GM19468 (cell line): ENCODE data around the gene COQ3.

Experiments
- ATAC-seq: cut with Tn5 transposase; IDR thresholded peaks from one replicate; pipeline ENCODE4 v1.9.1; 2021; ENCODE audit warnings: mild to moderate bottlenecking, moderate library complexity, moderate number of reproducible peaks; ENCODE audit not compliant: unreplicated experiment; ENCODE audit errors: extremely low read depth

Gene COQ3

DNA sequence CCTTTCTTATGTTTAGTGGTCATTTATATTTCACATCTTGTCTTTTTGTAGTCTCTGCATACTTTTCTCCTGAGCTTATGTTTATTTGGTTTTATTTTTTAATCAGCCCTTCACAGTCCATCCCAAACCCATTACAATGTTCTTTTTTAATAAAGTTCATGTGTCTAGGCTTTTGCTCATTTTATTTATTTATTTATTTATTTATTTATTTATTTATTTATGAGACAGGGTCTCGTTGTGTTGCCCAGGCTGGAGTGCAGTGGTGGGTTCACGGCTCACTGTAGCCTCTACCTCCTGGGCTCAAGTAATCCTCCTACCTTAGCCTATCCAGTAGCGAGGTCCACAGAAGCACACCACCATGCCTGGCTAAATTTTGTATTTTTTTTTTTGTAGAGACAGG lies 3.1 kb downstream of the COQ3 start:
- no peak for ATAC-seq

DNA sequence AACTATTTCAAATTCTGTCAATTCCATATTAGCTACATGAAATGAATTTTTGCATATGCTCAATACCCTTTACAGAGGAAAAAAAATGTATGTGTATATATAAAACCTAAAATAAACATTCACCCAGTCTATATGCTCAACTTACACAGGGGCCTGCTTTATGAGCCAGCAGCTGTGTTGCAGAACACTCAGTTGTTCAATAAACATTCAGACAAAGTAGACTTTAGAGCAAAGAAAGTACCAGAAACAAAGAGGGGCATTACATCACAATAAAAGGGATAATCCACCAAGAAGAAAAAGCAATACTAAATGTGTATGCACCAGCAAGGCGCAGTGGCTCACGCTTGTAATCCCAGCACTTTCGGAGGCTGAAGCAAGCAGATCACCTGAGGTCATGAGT lies 9.5 kb downstream of the COQ3 start:
- ATAC-seq = no peak

DNA sequence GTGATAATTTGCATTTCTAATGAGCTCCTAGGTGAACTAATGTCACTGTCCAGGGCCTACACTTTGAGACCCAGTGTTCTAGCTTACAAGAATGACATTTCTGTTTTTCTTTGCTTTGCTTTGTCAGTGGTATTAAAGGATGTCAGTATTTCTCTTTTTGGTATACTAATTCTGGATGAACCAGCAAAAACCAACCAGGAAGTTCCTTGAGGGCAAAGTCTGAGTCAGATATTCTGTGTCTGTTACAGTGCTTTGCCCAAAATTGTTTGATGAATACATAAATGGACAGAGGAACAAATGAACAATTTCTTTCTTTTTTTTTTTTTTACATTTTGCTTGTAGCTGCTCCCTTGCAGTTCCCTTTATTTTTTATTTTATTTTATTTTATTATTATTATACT lies 15.4 kb downstream of the COQ3 start:
- no peak for ATAC-seq

DNA sequence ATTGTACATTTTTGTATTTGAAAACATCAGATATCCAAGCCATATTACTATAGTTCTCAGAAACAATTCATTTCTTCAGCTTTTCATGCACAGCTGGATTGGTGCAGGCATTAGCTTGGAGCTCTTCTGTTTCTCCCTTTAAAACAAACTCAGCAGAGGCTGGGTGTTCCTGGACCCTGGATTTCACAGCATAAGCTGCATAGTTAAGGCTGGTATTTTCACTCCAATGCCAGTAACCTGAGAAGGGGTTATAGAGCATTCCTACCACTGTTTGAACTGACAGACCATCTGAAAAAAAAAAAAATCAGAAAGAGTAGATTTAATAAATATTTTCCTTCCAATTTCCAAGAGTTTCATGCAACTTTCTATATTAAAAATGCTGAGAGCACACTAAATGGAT lies 24.5 kb downstream of the COQ3 start:
- no peak for ATAC-seq

DNA sequence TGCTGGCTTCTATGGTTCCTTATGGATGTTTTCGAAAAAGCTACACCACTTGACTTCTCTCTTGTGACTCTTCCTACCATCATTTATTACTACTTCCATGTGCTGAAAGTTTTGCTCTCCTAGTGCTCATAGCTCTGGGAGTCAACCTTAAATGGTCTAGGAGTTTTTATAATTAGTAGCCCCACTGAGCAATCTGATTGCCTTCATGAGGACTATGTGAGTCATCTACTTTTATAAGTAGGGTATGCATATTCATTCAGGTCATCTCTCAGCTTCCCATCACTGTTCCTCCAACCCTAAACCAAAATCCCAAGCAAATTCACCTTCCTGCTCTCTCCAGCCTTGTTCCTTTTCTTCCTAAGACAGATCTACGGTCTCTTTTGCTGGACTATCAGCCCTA lies 27.1 kb downstream of the COQ3 start:
- ATAC-seq = no peak

DNA sequence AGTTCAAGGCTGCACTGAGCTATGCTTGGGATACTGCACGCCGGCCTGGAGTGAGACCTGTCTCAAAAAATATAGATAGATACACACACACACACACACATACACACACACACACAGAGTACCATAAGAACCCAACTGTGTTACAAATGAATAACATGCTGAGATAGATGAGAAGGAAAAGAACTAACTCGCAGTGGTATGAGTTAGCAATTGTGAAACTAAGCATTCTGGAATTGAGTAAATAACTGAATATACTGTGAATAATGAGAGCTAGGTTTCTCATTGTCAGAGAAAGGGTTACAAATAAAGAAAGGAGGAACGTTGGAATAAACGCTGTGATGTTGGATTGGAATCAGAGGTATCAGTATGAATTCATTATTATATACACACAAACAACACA lies 30.0 kb downstream of the COQ3 start:
- ATAC-seq = no peak

DNA sequence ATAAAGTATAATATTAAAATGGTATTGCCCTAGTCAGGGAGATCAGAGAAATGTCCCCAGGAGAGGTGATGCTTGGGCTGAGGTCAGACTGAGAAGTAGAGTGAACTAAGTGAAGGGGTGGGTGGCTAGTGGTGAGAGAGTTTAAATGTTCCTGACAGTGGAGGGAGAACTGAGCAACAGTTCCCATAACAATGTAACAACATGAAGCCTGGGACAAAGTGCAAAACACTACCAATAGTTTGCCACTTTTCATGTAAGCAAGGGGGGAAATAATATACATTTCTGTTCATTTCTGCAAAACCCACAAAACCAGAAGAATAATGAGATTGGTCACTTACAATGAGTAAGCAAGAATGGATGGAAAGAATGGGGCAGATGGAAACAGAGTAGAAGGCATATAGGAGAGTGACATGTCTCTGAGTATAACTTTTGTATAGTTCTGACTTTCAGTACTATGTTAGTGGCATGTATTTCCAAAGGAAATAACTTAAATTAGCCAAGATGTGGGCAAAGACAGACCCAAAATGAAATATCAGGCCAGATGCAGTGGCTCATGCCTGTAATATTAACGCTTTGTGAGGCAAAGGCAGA lies 31.2 kb downstream of the COQ3 start:
- ATAC-seq = no peak

DNA sequence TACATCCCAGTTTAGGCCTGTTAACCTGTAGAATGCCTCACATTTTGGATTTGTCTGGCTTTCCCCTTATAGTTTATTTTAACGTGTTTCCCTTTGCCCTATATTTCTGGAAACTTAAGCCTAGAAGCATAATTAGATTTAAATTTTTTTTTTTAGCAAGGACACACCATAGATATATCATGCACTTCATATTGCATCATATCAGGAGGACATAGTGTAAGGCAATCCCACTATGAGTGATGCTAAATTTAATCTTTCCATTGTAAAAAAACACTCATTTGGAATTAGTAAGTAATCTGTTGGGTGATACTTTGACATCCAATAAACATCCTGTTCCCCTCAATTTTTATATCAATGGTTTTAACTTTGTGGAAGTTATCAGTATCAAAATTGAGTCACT lies 34.2 kb downstream of the COQ3 start:
- no peak for ATAC-seq

DNA sequence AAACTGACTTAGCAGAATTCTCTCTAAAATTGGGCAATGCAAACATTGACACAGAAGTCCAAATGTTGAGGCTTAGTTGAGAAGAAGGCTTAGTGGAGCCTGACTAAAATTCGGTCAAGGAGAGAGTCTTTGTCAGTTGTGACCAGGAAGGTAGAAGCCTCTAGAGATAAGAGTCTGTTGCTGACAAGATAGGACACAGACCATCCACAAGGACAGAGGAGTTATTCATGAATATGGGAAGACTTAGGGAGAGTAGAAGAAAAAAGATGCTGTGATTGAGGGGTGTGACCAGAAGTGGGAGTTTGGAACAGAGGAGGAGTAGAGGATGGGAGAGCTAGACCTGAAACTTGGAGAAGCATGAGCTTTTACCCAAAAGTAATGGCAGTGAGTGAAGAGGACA lies 37.4 kb downstream of the COQ3 start:
- ATAC-seq = no peak

DNA sequence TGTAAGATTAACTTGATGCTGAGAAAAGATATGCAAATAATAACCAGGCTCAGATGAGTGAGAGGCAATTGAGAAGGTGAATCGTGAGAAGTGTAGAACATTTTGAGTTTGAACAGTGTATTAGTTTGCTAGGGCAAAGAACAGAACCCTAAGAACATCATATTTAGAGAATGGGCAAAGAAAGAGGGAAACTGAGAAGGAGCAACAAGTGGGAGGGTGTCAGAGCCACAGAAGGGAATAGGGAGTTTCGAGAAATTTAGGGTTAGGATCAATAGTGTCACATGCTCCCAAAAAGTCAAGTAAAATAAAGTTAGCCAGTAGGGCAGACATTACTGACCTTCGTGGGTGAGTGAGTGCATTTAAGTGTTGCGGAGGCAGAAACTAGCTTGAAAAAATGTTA lies 39.0 kb downstream of the COQ3 start:
- ATAC-seq = no peak

DNA sequence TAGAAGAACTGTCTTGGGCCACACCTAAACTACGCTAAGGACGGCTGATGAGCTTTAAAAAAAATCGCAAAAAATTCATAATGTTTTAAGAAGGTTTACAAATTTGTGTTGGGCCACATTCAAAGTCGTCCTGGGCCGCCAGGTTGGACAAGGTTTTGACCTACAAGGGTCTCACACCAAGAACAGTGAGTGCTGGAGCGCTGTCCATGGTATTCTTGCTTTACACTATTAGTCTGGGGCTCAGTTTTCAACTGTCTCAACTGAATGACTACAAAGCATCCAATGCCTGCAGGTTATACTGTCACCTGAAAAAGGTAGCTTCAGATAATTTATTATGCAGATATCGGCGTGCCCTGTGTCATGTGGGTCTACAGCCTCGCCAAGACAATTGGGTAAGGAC lies 40.9 kb downstream of the COQ3 start:
- ATAC-seq = no peak

DNA sequence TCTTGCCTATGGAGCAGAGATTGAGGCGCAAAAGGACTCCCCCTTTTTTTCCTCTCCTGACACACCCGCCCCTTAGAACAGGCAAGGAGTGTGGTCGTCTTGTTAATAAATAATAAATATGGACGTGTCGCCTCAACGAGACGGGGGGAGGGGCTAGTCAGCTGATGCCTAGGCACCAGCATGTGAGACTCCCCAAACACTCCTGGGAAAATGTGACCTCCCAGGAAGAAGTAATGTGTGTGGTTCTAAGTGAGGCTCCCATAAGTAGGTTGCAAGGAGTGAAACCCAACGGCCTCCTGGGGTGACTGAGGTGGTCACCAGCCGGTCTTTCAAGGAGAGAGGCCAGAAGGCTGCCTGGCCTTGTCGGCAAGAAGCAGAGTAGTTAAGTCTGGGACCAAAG lies 43.4 kb downstream of the COQ3 start:
- ATAC-seq = no peak

DNA sequence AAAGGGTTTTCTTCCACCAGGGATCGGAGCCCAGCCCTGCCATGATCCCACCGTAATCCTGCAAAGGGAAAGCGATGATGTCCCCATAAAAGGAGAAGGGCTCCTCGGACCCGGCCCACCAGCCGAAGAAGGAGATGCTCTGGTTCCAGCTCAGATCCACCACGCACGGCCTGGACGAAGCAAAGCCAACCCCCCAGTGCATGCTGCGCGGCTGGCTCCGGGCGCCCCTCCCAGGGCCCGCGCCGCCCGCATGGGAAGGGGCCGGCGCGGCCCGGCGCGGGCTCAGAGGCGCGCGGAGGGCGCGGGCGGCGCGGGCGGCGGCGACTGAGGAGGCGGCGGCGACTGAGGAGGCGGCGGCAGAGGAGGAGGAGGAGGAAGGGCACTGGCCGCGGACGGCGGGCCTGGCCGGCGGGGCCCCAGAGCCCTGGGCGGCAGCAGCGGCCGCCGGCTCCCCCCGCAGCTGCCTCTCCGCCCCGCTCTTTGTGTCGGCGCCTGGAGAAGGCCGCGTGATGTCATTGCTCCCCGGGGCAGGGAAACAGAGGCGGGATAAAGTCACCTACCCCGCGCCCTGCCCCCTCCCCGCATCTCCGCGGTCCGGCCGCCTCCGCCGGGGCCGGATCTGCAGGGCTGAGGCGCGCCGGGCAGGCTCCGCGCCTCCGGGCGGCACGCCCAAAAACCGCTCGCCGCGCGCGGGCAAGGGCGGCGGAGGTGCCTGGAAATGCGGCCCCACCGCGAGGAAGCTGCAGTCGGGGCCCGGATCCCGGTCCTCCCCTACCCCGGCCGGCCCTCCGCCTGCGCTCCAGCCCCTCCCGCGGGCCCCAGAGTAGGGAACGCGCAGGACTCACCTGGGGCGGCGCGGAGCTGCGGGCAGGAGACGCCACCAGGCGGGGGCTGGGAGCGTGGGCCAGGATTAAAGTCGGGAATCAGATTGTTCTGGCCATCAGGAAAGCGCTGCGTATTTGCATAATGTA lies 44.5 kb downstream of the COQ3 start, which contains the start of gene FAXC:
TSS of gene FAXC (minus strand) at position 504 of the 971 bp plus-strand sequence. CDS start at position 202, 302 bp downstream.
- no peak for ATAC-seq

DNA sequence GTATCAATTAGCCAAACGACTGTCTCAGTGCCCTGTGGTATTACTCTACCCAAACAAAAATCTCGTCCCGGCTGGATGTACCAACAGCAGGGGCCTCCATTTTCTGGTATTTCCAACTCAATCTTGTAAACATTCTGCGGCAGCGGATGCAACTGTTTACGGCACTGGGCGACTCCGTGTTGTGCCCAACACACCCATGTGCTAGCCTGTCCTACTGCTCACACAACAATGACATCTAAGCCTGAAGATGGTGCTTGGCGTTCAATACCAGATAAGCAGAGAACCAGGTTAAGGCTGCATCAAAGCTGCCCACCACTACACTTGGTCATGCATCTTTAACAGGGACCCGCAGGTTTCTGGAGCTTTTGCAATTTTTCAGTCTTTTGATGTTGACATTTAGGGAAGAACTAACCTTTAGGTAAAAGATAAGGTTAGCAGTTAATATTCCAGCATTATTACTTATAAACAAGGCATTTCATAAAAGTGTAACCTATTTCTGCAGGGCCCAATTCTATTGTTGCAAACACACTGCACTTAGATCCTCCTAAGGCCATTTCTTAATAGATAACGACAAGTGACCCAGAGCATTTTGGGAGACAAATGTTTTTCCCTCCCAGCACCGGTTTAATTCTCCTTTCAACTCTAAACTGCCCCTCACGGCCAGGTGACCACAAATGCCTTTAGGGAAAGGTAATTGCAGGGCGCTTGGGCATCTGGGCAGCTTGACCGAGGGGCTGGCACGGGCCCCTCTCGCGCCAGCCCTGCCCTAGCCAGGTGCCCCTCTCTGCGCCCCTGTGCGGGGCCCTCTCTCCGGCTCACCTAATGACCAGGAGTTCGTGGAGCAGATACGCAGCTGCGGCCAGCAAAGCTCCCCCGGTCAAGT lies 45.5 kb downstream of the COQ3 start:
- no peak for ATAC-seq

DNA sequence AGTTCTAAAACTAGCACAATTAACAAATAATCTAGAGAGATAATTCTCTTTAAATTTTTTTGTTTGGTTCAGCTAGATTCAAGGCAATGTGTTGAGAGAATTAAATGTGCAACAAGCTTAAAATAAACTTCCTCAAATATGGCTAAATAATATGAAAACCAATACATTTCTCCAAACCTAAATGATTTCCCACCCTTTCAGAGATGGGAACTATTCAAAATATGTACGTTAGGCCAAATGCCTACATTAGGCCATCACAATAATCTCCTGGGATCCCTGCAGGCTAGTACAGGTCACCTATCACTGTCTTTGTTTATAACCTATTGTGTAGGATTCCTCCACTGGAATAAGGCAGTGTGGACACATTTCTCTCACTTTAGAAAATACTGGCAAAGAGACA lies 46.2 kb downstream of the COQ3 start:
- no peak for ATAC-seq

DNA sequence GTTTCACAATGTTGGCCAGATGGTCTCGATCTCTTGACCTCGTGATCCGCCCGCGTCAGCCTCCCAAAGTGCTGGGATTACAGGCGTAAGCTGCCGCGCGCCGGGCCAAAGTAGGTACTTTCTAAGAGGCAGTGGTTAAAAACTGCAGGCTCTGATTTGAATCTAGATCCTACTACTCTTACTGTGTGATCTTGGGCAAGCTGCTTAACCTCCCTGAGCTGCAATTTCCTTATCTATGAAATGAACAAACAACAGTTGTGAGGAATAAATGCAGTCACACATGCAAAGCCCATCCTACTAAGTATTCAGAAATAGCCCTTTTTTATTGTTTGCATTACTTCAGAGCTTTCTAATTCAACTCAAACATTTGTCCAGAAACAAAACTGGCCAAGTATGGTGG lies 47.4 kb downstream of the COQ3 start:
- no peak for ATAC-seq

DNA sequence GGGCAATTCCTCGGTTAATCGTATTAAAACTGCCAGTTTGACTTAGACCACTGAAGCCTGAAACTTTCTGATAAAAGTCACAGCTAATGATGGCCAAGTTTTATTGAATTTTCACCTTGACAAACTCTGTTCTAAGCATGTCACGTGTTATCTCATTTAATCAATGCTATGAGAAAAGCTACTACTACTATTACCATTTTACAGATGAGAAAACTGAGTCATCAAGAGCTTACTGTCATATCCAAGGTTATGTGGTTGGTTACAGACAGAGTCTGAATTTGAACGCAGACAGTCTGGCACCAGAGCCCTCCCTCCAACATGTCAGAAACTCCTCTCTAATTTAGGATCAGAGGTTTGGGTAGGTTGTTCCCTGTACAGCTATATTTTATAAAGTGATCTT lies 48.8 kb downstream of the COQ3 start:
- ATAC-seq = no peak

DNA sequence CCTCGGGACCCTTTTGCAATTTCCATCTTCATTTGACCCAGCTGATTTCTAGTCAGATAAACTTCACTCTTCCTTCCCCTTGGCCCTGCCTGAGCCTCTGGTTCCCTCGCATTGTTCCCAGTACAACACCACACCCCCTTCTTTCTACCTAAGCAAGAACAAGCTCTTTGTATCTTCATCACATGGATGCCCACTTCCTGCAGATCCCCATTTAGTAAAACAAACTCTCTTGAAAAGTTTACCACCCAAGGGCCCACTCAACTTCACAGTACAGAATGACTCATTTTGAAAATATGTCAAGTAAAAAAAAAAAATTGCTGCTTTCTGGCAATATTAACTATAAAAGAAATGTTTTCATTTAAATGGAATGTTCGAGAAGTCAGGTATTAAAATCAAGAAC lies 49.7 kb downstream of the COQ3 start:
- no peak for ATAC-seq

DNA sequence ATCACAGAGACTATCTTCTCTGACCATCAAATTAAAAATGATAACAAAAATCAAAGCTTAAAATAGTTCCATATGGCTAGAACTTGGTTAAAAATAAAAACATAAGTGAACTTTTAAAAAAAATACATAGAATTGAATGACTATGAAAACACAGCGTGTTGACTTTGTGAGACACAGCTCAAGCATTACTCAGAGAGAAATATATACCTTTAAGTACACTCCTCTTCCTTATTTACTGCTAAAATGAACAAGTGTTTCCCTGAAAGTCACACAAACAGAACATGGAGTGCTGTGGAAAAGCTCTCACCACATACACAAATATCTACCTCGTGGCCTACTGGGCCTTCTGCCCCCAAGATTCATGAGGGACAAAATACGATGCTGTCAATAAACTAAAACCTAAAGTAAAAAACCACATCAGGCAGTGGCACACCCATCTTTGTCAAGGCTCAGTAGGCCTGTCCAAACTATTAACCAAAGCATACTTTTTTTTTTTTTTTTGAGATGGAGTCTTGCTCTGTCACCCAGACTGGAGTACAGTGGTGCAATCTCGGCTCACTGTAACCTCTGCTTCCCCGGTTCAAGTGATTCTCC lies 52.0 kb downstream of the COQ3 start:
- no peak for ATAC-seq

DNA sequence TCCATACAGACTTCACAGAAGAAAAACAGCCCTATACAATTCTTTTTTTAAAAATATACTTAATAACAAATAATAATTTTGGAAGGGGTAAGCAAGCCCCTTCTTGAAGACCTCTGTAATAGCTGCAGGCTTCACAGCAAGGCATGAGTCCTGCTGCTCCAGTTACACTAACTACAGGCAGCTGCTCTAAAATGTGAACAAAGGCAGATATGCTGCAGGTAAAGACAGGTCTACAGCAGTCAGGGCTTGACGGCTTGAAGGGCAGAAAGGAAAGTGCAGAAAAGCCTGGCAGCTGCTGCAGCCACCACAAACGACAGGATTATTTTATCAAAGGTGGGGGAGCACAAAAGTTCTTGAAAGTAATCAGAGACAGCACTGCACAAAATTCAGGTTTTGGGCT lies 55.8 kb downstream of the COQ3 start:
- ATAC-seq = no peak
